H1 (cell line): Measurements from ENCODE around the gene PLAC9. TPM values are rescaled to one million over a fixed set of nuclear protein-coding genes. Genes with fewer than 3 reads are reported as not detected.

Experiments used
- CTCF ChIA-PET: fragments of 300-600 bp; sonication (Branson Sonifier 250); formaldehyde crosslinking; loops from one replicate; lab custom pipeline; 2021; ENCODE audit not compliant: partially characterized antibody; lab: Charles Lee
- POLR2A ChIA-PET: fragments of 300-600 bp; sonication (Branson Sonifier 250); formaldehyde crosslinking; loops from one replicate; lab custom pipeline; 2021; ENCODE audit warnings: inconsistent platforms; ENCODE audit not compliant: partially characterized antibody; lab: Charles Lee
- DNase-seq, 2 experiments: peaks; one replicate each; pipeline versions ENCODE4 v3.0.0 to v3.0.0-alpha.2; 2010 to 2022; ENCODE audit warnings: low spot score in 2 of 2, low read depth in 1 of 2, mixed read lengths in 1 of 2
- FAIRE-seq: peaks from 2 replicates; lab custom pipeline; 2011; peaks lifted over from hg19 to GRCh38; lab: Jason Lieb, UNC
- H2AFZ ChIP-seq: 2 replicates; pipeline ENCODE4 v1.8.1; 2012; ENCODE audit warnings: low read length, inconsistent platforms
- H2AK5ac ChIP-seq: 2 replicates; pipeline ENCODE4 v1.6.1; 2013; ENCODE audit warnings: low read depth, low read length
- H2BK120ac ChIP-seq: replicated peaks from 2 replicates; pipeline ENCODE3; 2013; ENCODE audit warnings: low read depth, low read length, inconsistent platforms
- H2BK12ac ChIP-seq: 2 replicates; pipeline ENCODE4 v1.6.1; 2013; ENCODE audit warnings: low read depth, low read length
- H2BK15ac ChIP-seq: 2 replicates; pipeline ENCODE4 v1.6.1; 2013; ENCODE audit warnings: low read length
- H2BK20ac ChIP-seq: 2 replicates; pipeline ENCODE4 v1.6.1; 2013; ENCODE audit warnings: low read length
- H2BK5ac ChIP-seq: 2 replicates; pipeline ENCODE4 v1.6.1; 2013; ENCODE audit warnings: low read depth, low read length
- H3K14ac ChIP-seq: 2 replicates; pipeline ENCODE4 v1.6.1; 2013; ENCODE audit warnings: inconsistent platforms; ENCODE audit not compliant: insufficient read length
- H3K18ac ChIP-seq: 2 replicates; pipeline ENCODE4 v1.6.1; 2013; ENCODE audit warnings: low read length; ENCODE audit errors: extremely low read depth
- H3K23ac ChIP-seq: 2 replicates; pipeline ENCODE4 v1.6.1; 2013; ENCODE audit warnings: inconsistent platforms; ENCODE audit not compliant: insufficient read length
- H3K23me2 ChIP-seq: 2 replicates; pipeline ENCODE4 v1.6.1; 2013; ENCODE audit warnings: low read depth, low read length
- H3K27ac ChIP-seq: 2 replicates; pipeline ENCODE4 v1.6.1; 2011; ENCODE audit warnings: low read depth, low read length, inconsistent platforms
- H3K27me3 ChIP-seq, 4 experiments: replicated peaks in 1 of 4; 1 replicate in 1 of 4; 2 replicates in 3 of 4; pipeline versions ENCODE4 v1.6.1 to v1.8.1; 2011 to 2013; ENCODE audit warnings: low read length in 3 of 4, mild to moderate bottlenecking in 3 of 4, inconsistent platforms in 2 of 4, mixed read lengths in 2 of 4, moderate library complexity in 1 of 4; ENCODE audit not compliant: control insufficient read depth in 3 of 4, insufficient read depth in 3 of 4; ENCODE audit errors: extremely low read depth in 1 of 4
- H3K36me3 ChIP-seq, 4 experiments: 2 replicates each; pipeline versions ENCODE4 v1.6.1 to v1.8.1; 2011 to 2013; ENCODE audit warnings: mild to moderate bottlenecking in 4 of 4, low read length in 3 of 4, moderate library complexity in 2 of 4, control low read depth in 1 of 4, inconsistent platforms in 1 of 4; ENCODE audit not compliant: insufficient read depth in 4 of 4, control insufficient read depth in 2 of 4
- H3K4ac ChIP-seq: replicated peaks from 2 replicates; pipeline ENCODE3; 2013; ENCODE audit warnings: low read length, low read depth, mixed read lengths, inconsistent platforms; ENCODE audit not compliant: insufficient read length
- H3K4me1 ChIP-seq, 4 experiments: replicated peaks in 1 of 4; 1 replicate in 1 of 4; 2 replicates in 3 of 4; pipeline versions ENCODE4 v1.6.1 to v1.8.1; 2011 to 2013; ENCODE audit warnings: low read length in 3 of 4, inconsistent platforms in 2 of 4, mixed read lengths in 1 of 4; ENCODE audit not compliant: insufficient read depth in 4 of 4, control insufficient read depth in 3 of 4
- H3K4me2 ChIP-seq, 2 experiments: 2 replicates each; pipeline versions ENCODE4 v1.6.1 to v1.8.1; 2011 to 2013; ENCODE audit warnings: low read depth in 2 of 2, low read length in 2 of 2, control low read depth in 1 of 2, inconsistent platforms in 1 of 2, mild to moderate bottlenecking in 1 of 2; ENCODE audit not compliant: insufficient read depth in 1 of 2
- H3K4me3 ChIP-seq, 4 experiments: fragments of 200-600, 300-600 bp in 1 of 4; sonication (generic), shearing (Covaris generic), sonication (Bioruptor Twin) in 1 of 4; 2 replicates each; pipeline versions ENCODE4 v1.5.1 to v1.8.1; 2011 to 2016; ENCODE audit warnings: low read length in 4 of 4, low read depth in 3 of 4, control low read depth in 2 of 4, inconsistent platforms in 2 of 4, mild to moderate bottlenecking in 2 of 4, mixed read lengths in 1 of 4, moderate library complexity in 1 of 4; ENCODE audit not compliant: insufficient read depth in 2 of 4; ENCODE audit errors: extremely low read depth in 1 of 4
- H3K56ac ChIP-seq: replicated peaks from 2 replicates; pipeline ENCODE3; 2013; ENCODE audit warnings: low read depth, mild to moderate bottlenecking, mixed read lengths, low read length, inconsistent platforms; ENCODE audit not compliant: insufficient read length
- H3K79me1 ChIP-seq: 2 replicates; pipeline ENCODE4 v1.6.1; 2013; ENCODE audit warnings: low read depth, low read length, control low read depth
- H3K79me2 ChIP-seq, 2 experiments: 2 replicates each; pipeline versions ENCODE4 v1.6.1 to v1.8.1; 2012 to 2013; ENCODE audit warnings: low read length in 2 of 2, mild to moderate bottlenecking in 2 of 2, inconsistent platforms in 1 of 2; ENCODE audit not compliant: insufficient read depth in 2 of 2, control insufficient read depth in 1 of 2
- H3K9ac ChIP-seq, 4 experiments: replicated peaks in 1 of 4; 1 replicate in 1 of 4; 2 replicates in 3 of 4; pipeline versions ENCODE4 v1.6.1 to v1.8.1; 2011 to 2013; ENCODE audit warnings: low read depth in 3 of 4, low read length in 3 of 4, control low read depth in 2 of 4, mild to moderate bottlenecking in 2 of 4, moderate library complexity in 2 of 4, inconsistent platforms in 1 of 4; ENCODE audit errors: extremely low read depth in 1 of 4
- H3K9me3 ChIP-seq, 2 experiments: 2 replicates each; pipeline versions ENCODE4 v1.6.1 to v1.8.1; 2012 to 2013; ENCODE audit warnings: mild to moderate bottlenecking in 2 of 2, moderate library complexity in 2 of 2, control low read depth in 1 of 2, inconsistent platforms in 1 of 2, low read depth in 1 of 2, low read length in 1 of 2, mixed read lengths in 1 of 2; ENCODE audit not compliant: insufficient read depth in 2 of 2
- H4K20me1 ChIP-seq, 2 experiments: replicated peaks in 1 of 2; 2 replicates each; pipeline versions ENCODE3 to v1.8.1; 2011 to 2013; ENCODE audit warnings: inconsistent platforms in 2 of 2, low read length in 2 of 2, mild to moderate bottlenecking in 1 of 2; ENCODE audit not compliant: insufficient read depth in 2 of 2, control insufficient read depth in 1 of 2
- H4K5ac ChIP-seq: 2 replicates; pipeline ENCODE4 v1.6.1; 2013; ENCODE audit warnings: low read length, low read depth, mixed read lengths, inconsistent platforms; ENCODE audit not compliant: insufficient read length
- H4K8ac ChIP-seq: 2 replicates; pipeline ENCODE4 v1.8.0; 2013; ENCODE audit warnings: mild to moderate bottlenecking, moderate library complexity, low read length, inconsistent platforms; ENCODE audit not compliant: insufficient read depth; ENCODE audit errors: extremely low read depth
- H4K91ac ChIP-seq: replicated peaks from 2 replicates; pipeline ENCODE3; 2013; ENCODE audit warnings: low read length, mixed read lengths, inconsistent platforms; ENCODE audit not compliant: insufficient read length
- ATF3 ChIP-seq: IDR thresholded peaks from 2 replicates; pipeline ENCODE4 v1.6.1; 2011; ENCODE audit warnings: low read depth, mild to moderate bottlenecking, low read length; ENCODE audit not compliant: insufficient read depth
- CBX5 ChIP-seq: fragments of 300-800, 300-1000 bp; sonication (generic); IDR thresholded peaks from 2 replicates; pipeline ENCODE4 v1.7.1; 2016; ENCODE audit warnings: antibody characterized with exemption, low read length, low read depth
- CEBPB ChIP-seq: IDR thresholded peaks from 2 replicates; pipeline ENCODE4 v1.6.1; 2012; ENCODE audit warnings: low read depth, low read length
- CREB1 ChIP-seq: IDR thresholded peaks from 2 replicates; pipeline ENCODE4 v1.6.1; 2012; ENCODE audit warnings: inconsistent platforms
- EZH2 ChIP-seq: fragments of 200-600 bp; sonication (generic); IDR thresholded peaks from 2 replicates; pipeline ENCODE4 v1.7.1; 2012; ENCODE audit warnings: low read depth, mild to moderate bottlenecking, moderate library complexity, low read length, inconsistent platforms; ENCODE audit not compliant: severe bottlenecking
- GABPA ChIP-seq: IDR thresholded peaks from 2 replicates; pipeline ENCODE4 v1.6.1; 2011; ENCODE audit warnings: mild to moderate bottlenecking, low read length, moderate library complexity, borderline replicate concordance; ENCODE audit not compliant: insufficient read depth
- HDAC2 ChIP-seq, 2 experiments: fragments of 300-600 bp in 1 of 2; sonication (generic) in 1 of 2; IDR thresholded peaks; 2 replicates each; pipeline ENCODE4 v1.6.1; 2011 to 2012; ENCODE audit warnings: low read depth in 2 of 2, low read length in 2 of 2, mild to moderate bottlenecking in 2 of 2, moderate library complexity in 2 of 2, borderline replicate concordance in 1 of 2, inconsistent platforms in 1 of 2
- HDAC6 ChIP-seq: IDR thresholded peaks from one replicate; pipeline ENCODE4 v1.7.1; 2012; ENCODE audit warnings: low read depth, mild to moderate bottlenecking, inconsistent platforms, low read length, moderate library complexity
- KDM5A ChIP-seq: fragments of 200-600 bp; IDR thresholded peaks from 2 replicates; pipeline ENCODE4 v1.7.1; 2012; ENCODE audit warnings: mild to moderate bottlenecking, low read length, inconsistent platforms, mixed read lengths
- MAFK ChIP-seq: IDR thresholded peaks from 2 replicates; pipeline ENCODE4 v1.6.1; 2012; ENCODE audit warnings: low read depth, mild to moderate bottlenecking, improper control_type of control experiment, low read length
- MAX ChIP-seq: IDR thresholded peaks from 2 replicates; pipeline ENCODE4 v1.6.1; 2012; ENCODE audit warnings: inconsistent platforms
- SIRT6 ChIP-seq: IDR thresholded peaks from one replicate; pipeline ENCODE4 v1.7.1; 2012; ENCODE audit warnings: low read length, inconsistent platforms
- SP1 ChIP-seq: IDR thresholded peaks from 2 replicates; pipeline ENCODE4 v1.6.1; 2011; ENCODE audit warnings: low read depth, low read length
- ZNF274 ChIP-seq: IDR thresholded peaks from 2 replicates; pipeline ENCODE4 v1.7.0; 2012; ENCODE audit warnings: low read length, borderline replicate concordance; ENCODE audit errors: extremely low read depth
- WGBS, 2 experiments: shearing (Covaris generic) in 1 of 2; methylation state at CpG; one replicate each; pipeline versions ENCODE4 v1.1.6 to v1.1.7; 2013 to 2015; ENCODE audit warnings: low lambda C conversion rate in 2 of 2, mixed read lengths in 2 of 2, inconsistent platforms in 1 of 2, low coverage in 1 of 2, missing lambda C conversion rate in 1 of 2; ENCODE audit not compliant: insufficient replicate concordance in 2 of 2, insufficient coverage in 1 of 2, insufficient read length in 1 of 2; ENCODE audit errors: extremely low coverage in 1 of 2, missing lambda C conversion rate in 1 of 2; 5-methylcytosine and 5-hydroxymethylcytosine counted together
- polyA plus RNA-seq, 7 experiments: library from polyadenylated mRNA; depleted of rRNA in 3 of 7; stranded (reverse) in 5 of 7; unstranded in 2 of 7; fragments of >200 nt in 5 of 7; fragments of 200-250 nt in 2 of 7; gene quantifications; 1 replicate in 5 of 7; 2 replicates in 1 of 7; 4 replicates in 1 of 7; pipeline versions ENCODE4 v1.2.1 to v1.2.3, GENCODE V29; 2011 to 2013; ENCODE audit warnings: missing spikeins in 2 of 7, mixed read lengths in 2 of 7
- total RNA-seq: library from RNA; stranded (reverse); fragmentation: NEBNext Ultra II Directional; extraction: Animal tissue kit (Norgen Biotek cat#: 25700); gene quantifications from 2 replicates; pipeline ENCODE4 v1.2.1, GENCODE V29; 2021

Gene PLAC9
- total and polyA plus RNA-seq, 2 of the 8 experiments (the other 6 are each of a cell fraction or from before 2014, with no cell fraction given): 8.4 to 16.7 TPM

GRCh38 chr10:80183436-80183835 is 50.9 kb downstream of the PLAC9 start:
- Histone ChIP-seq H4K8ac (no peak overlapping the region), H3K4me2 (no peak overlapping the region), H2BK12ac (peak overlapping the region; percentile 65; the same call in 1 of the 2 replicates), H3K23me2 (no peaks in the 10 kb centered on the region), H3K9ac (no peak overlapping the region), H2BK120ac (no peak overlapping the region), H3K79me1 (peaks cover 2% of the 10 kb centered on the region), H3K79me2 (peaks cover 0 to 23% of the 10 kb centered on the region in 2 experiments; a peak in 2 of 4 replicates), H2BK15ac (no peak overlapping the region), H3K23ac (no peak overlapping the region), H2BK5ac (no peak overlapping the region), H3K4ac (no peak overlapping the region), H3K14ac (no peak overlapping the region), H2BK20ac (no peak overlapping the region), H4K5ac (no peak overlapping the region), H2AFZ (no peak overlapping the region), H3K56ac (no peak overlapping the region), H3K27ac (no peak overlapping the region), H4K91ac (no peak overlapping the region), H3K36me3 (no peaks in the 10 kb centered on the region), H3K18ac (no peak overlapping the region), H3K27me3 (no peaks in the 10 kb centered on the region), H3K4me1 (peaks cover 0 to 4% (median 3%) of the 10 kb centered on the region in 4 experiments; a peak in 3 of 7 replicates), H4K20me1 (peaks cover 0 to 9% of the 10 kb centered on the region in 2 experiments), H2AK5ac (no peak overlapping the region), H3K9me3 (no peaks in the 10 kb centered on the region), H3K4me3 (no peak overlapping the region)
- CTCF ChIA-PET: interaction anchor here (0.8 to 3.1 kb wide), 10 partner anchors 12 to 254 kb away, joined by 3 to 18 read pairs (median 4); no protein-coding TSS in a partner anchor
- FAIRE-seq: no peak
- no peak for DNase-seq
- POLR2A ChIA-PET: no interaction called here
- 93% methylated on average over 4 of the region's 4 CpGs; no CpG with 5 or more reads in 1 of the 2 experiments for WGBS, 2 experiments
- TF ChIP-seq SIRT6 (no peak), MAX (no peak), CEBPB (no peak), MAFK (no peak), GABPA (no peak), CBX5 (no peak), ZNF274 (no peak), KDM5A (no peak), EZH2 (no peak), SP1 (no peak), ATF3 (no peak), HDAC2 (IDR thresholded peaks at IDR 0.05; ENCODE audit: borderline replicate concordance in 1 of 2, low read depth in 2 of 2, low read length in 2 of 2) (no peak), HDAC6 (no peak), CREB1 (no peak)
